Skin epidermis (tissue), 12 donors: Measurements from ENCODE around the gene RCHY1.

ENCODE experiments used
- H3K27ac ChIP-seq, 21 experiments: fragments of 200-600 bp; sonication (generic) in 11 of 21; one replicate each; pipeline ENCODE4 v1.5.0; 2020; ENCODE audit warnings: mild to moderate bottlenecking in 3 of 21, inconsistent platforms in 2 of 21, moderate library complexity in 2 of 21
- H3K4me3 ChIP-seq, 7 experiments: fragments of 200-600 bp; sonication (generic) in 2 of 7; one replicate each; pipeline ENCODE4 v1.5.0; 2020; ENCODE audit warnings: inconsistent platforms in 2 of 7, mild to moderate bottlenecking in 2 of 7, moderate library complexity in 1 of 7

The RCHY1 gene

GRCh38 chr4:75457365-75457764 is 56.8 kb downstream of the RCHY1 start:
- Histone ChIP-seq H3K4me3 (no peak overlapping the region), H3K27ac (no peak overlapping the region)

DNA sequence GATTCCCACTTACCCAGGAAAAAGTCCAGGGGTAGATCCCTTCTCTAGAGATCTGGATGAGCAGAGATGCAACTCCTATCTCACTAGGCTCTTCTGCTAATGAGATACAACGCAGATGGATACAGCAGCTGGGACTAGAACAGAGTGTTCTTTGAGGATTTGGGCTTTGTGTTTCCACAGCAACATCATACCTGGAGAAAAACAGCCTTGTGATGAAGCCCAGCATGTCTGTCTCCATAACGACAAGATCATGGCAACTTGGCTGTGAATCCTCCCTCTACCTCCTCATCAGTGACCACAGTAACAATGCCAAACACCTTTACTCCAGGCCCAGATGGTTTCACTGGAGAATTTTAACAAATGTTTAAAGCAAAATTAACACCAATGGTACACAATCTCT is 80.1 kb downstream of the RCHY1 start:
- H3K4me3 ChIP-seq, result no peak overlapping the region

DNA sequence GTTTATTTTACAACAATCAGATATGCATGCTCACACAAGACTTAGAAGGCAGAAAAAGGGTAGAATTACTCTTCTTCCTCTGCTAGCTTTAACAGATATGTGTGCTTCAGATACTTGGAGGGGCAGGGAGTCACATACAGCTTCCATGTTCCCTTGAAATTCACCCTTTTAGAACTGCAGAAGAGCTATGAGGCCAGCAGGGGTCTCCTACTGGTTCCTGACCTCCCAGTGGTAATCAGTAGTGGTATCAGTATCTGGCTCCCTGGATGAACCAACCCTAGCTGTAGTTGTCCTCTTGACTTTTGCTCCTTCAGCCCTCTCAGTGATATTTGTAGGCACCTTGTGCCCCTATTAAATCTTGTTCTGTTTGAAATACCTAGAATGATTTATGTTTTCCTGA is 81.5 kb downstream of the RCHY1 start:
- Histone ChIP-seq H3K4me3 (no peak overlapping the region), H3K27ac (no peak overlapping the region)

More for the DNA sequence above, 80.1 kb downstream of the RCHY1 start:
- H3K27ac ChIP-seq, result no peak overlapping the region

DNA sequence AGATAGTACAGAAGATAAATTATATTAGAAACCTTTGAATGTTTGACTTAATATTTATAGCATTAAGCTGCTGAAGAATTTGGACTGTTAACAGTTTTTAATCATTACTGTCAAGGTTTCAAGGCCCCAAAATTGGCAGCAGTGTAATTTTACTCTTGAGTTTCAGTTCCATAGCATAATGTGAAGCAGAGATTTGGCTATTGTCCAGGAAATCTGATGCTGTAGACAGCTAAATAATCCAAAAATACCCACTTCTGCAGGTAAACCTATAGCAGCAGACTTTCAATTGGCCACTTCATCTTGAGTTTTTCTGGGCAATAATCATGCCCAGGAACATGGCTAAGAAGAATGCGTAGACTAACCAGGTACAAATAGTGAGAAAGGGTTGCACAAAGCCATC is 85.0 kb downstream of the RCHY1 start:
- no peak overlapping the region for H3K4me3 ChIP-seq
- no peak overlapping the region for H3K27ac ChIP-seq
